Fibroblast of mammary gland (primary cell): ENCODE measurements around the gene METAP1D.
"Not testable (repeated sequence)": the region's sequence is repeated elsewhere in the genome, so short reads cannot be mapped to it uniquely, and the experiment has no call there.

Experiments
- DNase-seq: peaks from one replicate; pipeline ENCODE4 v3.0.0-alpha.2; 2010; ENCODE audit warnings: low read depth
- H3K4me3 ChIP-seq: 2 replicates; pipeline ENCODE4 v1.5.1; 2011; ENCODE audit warnings: low read depth, mild to moderate bottlenecking, low read length, moderate library complexity; ENCODE audit not compliant: control insufficient read depth
- TF ChIP-seq, protein P1 (sequence below): conservative IDR thresholded peaks from 2 replicates; pipeline ENCODE4 v1.5.1; 2011; ENCODE audit warnings: low read depth, low read length, inconsistent platforms; ENCODE audit not compliant: control insufficient read depth, insufficient read depth

Gene METAP1D

DNA sequence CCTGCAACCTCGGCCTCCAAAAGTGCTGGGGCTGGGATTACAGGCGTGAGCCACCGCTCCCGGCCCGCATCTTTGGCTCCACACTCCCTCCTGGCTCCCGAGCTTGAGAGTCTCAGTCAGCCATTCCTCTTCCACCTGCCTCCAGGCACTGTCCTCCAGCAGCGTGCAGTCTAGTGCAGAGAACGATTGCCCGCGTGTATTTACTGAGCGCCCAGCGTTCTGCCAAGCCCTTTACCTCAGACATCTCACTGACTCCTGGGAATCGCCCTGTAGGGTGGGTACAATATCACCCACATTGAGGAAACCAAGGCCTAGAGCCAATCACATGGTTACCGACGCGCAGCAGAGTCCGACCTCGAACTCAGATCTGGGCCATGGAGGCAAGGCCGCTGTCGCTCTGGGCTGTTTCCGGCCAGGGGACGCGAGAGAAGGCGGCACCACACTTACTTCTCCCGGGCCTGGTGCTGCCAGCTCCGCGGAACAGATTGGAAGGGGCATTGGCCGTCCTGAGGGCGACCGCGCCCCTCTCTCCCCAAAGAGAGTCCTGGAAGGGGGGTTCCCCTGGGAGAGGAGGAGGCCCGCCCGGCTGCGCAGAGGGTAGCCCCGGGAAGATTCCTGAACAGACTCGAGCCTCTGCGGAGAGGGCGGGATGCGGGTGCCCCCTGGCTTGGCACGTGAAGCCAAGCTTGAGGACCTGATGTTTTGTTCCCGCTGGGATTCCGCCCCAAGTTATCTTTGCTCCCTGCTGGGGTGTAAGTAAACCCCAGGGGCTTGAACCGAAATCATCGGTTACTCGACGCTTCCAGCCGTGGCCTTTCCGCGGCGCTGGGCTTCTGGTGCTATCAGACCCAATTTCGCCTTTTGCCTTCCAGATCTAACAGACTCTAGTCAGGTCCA is 108.2 kb downstream of the METAP1D start:
- no peak overlapping the region for H3K4me3 ChIP-seq
- TF ChIP-seq, protein P1, sequence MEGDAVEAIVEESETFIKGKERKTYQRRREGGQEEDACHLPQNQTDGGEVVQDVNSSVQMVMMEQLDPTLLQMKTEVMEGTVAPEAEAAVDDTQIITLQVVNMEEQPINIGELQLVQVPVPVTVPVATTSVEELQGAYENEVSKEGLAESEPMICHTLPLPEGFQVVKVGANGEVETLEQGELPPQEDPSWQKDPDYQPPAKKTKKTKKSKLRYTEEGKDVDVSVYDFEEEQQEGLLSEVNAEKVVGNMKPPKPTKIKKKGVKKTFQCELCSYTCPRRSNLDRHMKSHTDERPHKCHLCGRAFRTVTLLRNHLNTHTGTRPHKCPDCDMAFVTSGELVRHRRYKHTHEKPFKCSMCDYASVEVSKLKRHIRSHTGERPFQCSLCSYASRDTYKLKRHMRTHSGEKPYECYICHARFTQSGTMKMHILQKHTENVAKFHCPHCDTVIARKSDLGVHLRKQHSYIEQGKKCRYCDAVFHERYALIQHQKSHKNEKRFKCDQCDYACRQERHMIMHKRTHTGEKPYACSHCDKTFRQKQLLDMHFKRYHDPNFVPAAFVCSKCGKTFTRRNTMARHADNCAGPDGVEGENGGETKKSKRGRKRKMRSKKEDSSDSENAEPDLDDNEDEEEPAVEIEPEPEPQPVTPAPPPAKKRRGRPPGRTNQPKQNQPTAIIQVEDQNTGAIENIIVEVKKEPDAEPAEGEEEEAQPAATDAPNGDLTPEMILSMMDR = no peak
- no peak for DNase-seq

DNA sequence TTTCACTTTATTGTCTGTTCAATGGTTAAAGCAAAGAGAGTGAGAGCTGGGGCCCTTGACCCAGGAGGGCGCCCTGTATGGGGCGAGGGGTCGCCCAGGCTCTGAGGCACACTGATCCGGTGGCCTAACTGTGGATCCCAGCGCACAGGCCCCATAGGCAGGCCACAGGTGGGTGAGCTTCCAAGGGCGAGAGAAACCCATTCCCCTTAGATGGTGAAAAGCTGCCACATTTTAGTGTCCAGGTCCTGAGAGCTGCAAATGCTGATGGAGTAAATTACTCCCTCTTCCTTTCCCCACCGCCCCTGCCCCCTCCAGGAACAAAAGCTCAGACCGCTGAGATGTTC is 108.8 kb downstream of the METAP1D start:
- no peak overlapping the region for H3K4me3 ChIP-seq
- no peak for DNase-seq
- TF ChIP-seq, protein P1 = no peak

GRCh38 chr2:172109256-172109987 is 109.7 kb downstream of the METAP1D start:
- TF ChIP-seq, protein P1 = no peak
- H3K4me3 ChIP-seq = no peak overlapping the region
- no peak for DNase-seq

DNA sequence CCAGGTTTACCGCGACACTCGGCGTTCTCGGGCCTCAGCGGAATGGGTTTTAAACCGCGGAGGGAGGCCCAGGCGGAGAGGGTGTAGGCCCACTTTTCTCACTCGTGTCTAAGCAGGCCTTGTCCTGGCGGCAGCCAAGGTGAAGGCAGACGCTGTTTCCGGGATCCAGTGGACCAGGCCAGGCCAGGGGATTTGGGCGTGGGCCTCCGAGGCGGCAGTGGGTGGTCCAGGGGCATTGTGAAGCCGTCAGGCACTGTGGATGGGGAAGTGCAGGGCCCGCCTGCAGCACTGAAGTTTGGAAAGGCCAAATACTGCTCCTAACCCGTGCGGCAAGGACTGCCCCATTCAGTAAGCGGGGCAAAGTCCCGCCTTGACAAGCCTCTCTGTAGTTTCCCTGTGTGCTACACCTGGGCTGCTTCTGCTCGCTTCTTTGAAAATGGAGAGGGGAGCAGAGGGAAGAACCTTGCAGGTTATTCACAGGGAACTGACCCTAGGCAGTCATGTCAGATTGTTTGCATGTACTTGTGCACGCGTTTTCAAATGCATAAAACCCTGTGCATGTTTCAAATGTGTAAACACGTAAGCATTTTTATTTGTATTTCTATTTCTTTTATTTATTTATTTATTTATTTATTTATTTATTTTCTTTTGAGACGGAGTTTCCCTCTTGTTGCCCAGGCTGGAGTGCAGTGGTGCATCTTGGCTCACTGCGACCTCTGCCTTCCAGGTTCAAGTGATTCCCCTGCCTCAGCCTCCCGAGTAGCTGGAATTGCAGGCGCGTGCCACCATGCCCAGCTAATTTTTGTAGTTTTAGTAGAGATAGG is 110.4 kb downstream of the METAP1D start:
- no peak for DNase-seq
- TF ChIP-seq, protein P1 = no peak
- H3K4me3 ChIP-seq = no peak overlapping the region

DNA sequence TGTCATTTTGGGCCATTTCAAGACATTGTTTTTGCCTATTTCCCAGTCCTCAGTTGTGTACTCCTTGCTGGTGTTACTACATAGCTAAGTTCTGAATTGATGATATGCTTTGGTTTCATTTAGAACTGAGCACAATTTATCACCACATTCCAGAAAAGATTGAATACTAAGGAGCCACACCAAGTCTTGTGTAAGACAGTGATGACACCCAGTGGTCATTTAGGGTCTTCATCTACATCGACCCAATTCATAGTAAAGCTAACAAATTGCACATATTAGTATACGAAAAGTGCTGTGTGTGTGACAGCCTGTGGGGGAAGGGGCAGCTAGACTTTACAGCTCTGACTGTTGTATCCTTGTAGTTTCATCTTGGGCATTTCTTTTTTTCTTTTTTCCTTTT is 113.9 kb downstream of the METAP1D start:
- H3K4me3 ChIP-seq = no peak overlapping the region
- peak; percentile 68 for DNase-seq
- TF ChIP-seq, protein P1 = peak; percentile 36

GRCh38 chr2:172114176-172114575 is 114.4 kb downstream of the METAP1D start:
- DNase-seq, H3K4me3 ChIP-seq: not testable (repeated sequence)
